Measurements from ENCODE around the gene SUCLG2.

Gene SUCLG2

DNA sequence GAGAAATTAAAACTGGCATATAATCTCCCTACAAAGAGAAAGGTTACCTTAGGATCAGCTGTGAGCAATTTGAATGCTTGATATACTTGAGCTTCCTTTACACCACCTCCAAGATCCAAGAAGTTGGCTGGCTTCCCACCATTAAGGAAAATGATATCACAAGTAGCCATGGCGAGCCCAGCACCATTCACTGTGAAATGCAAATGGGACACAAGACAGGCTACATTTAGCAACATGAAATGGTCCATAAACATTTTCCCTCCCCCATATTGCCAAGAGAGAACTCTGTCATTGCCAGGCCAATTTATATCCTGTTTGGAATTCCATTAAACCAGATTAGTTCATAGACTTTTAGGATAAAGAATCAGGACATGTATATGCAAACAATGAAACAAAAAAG is 158.7 kb downstream of the SUCLG2 start:
- DNase-seq = no peak

DNA sequence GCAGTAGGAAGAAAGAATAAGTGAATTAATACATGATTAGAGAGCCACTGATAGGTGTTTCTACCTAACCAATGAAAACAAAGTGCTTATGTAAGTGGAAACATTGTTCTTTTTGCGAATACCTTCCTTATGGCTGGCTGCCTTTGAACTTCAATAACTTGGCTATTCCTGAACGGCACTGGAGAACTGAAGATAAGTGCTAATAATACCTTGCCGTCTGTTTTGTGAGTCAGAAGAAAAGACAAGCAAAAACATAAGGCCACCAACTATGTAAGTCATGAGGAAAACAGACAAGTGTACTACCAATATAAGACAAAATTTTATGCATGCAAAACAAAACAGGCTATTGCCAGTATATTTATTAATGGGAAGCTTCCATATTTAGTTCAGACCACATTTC is 160.6 kb downstream of the SUCLG2 start:
- no peak for DNase-seq

DNA sequence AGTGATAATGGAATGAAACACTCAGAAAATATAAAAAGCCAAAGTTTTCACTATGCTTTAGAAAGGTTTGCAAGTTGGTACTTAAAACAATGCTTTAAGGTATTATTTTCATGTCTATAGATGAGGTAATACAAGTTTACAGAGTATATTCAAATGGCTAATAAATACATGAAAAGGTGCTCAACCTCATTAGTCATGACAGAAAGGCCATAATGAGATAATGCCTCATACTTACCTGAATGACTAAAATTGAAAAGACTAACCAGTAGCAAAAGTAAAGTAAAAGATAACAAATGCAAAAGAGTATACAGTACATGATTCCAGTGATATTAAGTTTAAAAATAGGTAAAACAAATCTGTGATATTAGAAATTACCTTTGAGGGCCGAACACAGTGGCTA is 163.8 kb downstream of the SUCLG2 start:
- no peak for DNase-seq

DNA sequence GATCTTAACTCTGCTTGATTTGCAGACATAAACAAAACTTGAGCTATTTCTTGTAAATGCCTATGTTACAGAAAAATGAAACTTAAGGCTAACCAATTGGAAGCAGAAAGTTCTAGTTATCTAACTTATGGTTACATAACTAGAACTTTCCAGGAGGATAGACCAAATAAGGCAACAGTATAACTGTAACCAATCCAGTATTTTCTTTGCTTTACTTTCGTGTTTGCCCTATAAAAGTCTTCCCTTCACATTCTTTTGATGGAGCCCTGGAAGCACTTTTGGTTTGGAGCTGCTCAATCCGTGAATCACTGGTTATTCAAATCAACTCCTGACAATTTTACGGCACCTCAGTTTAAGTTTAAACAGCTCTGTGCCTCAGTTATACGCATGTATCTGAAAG is 164.6 kb downstream of the SUCLG2 start:
- DNase-seq = no peak

DNA sequence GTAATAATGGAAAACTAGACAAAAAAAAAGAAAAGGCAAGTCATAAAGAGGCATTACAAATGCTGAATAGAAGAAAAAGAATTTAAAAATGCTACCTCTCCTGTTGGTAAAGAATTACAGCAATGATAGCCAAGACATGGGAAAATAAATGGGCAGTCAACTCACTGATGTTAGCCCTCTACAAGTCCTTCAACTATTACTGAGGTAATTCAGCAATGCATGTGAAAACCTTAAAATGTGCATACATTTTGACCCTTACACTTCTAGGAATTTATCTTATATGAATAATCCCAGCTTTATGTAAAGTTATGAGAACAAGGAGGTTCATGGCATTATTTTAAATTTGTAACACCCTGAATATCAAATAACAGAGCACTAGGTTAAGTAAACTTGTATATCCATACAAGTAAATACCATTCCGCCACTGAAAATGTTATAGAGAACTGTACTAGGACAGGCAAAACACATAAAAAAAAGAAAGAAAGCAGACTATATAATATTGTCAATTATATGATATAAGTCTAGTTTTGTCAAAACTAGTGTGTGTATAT is 166.8 kb downstream of the SUCLG2 start:
- DNase-seq = no peak

DNA sequence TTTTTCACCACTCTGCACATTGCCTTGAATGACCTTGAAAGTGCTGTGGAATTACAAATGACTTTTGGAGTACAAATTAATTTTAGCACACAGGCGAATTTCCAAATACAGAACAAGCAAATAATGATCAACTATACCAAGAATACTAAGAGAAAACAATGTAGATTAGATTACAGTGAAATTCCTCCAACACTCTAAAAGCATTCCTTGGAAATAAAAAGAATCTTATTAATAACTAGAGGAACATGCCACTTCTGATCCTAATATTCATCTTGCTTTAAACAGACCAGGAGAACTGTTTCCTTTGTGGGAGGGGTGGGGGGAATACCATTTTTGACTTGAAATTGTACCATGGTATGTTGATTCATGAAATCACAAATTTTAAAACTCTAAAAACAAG is 167.5 kb downstream of the SUCLG2 start:
- no peak for DNase-seq

DNA sequence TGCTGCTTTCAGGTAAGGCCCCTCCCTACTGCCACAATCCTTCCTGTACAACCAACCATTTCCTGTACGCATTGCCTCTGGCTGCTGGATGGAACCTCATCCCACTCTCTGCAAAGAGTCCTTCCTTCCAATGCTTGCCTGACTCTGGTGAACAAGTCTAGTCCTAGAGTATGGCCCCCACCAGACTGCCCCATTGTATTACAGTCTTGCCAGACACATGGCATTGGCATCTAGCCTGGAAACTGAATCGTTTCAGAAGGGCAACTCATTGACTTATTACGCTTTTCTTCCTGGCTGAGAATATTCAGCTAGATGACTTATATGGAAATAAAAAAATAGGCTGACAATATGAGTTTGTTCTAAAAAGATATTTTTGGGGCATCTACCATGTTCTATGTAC is 170.3 kb downstream of the SUCLG2 start:
- DNase-seq = no peak

DNA sequence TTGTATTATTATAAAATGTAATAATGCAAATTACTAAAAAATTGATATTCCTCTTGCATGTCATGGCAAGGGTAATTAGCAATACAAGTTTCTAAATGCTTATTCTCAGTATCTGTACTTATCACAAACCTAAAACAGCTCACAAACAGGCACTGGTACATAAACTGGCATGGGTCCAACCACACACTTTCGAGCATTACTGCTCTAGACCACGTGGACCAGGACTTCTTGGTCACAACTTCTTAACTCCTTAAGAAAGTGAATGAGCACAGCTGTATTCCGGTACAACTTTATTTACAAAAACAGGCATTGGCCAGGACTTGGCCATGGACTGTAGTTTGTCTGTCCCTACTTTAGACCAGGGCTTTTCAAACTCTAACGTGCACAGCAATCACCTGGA is 173.3 kb downstream of the SUCLG2 start:
- no peak for DNase-seq

DNA sequence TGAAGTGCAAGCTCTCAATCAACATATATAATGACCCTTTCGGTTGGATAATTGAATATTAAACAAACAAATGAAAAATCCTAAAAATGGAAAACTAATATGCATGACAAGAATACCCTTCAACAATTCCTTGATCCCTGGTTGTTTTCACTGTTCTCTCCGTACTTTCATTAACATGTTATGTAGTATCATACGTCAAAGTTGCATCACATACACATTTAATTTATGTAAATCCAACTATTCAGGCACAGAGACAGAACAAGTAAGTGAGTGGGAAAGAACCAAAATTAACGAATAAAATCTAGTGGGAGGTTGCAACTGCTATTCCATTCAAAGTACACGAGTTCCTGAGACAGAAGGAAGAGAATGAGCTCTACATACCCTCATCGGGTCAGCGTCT is 176.0 kb downstream of the SUCLG2 start:
- no peak for DNase-seq

DNA sequence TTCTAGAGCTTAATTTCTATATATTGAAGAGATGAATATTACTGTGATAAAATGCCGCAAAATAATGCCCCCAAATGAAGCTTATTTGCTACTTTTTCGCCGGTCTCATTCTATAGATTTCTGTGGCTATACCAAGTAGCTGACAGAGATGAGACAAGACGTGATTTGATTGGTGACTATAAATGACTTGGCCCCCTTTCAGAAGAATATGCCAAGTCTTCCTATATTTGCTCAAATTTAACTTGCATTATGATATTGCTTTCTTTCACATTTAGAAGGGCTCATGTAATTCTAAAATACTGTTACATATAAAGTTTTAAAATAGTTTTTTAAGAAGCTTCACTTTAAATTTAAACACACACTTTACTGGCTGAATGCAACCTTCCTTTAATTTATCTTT is 180.1 kb downstream of the SUCLG2 start:
- no peak for DNase-seq

DNA sequence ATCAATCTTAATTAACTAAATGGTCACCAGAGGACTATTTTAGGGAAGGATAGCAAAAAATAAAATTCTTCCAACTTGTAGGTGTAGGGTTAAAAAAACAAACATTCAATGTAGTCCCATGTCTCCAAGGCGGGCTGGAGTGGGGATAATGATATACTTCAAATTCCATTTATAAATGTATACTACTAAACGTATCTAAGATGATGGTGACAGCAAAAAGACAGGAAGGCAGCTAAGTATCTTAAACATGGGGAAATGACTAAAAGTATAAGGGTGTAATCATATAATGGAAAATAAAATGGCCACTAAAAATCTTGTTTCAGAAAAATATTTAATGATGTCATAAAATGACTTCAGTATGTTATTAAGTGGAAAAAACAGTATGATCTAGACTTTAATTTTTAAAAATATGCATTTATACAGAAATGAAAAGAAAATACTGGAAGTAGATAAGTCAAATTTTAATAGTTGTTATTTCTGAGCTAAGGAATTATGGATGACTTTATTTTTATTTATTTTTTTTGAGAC is 181.7 kb downstream of the SUCLG2 start:
- DNase-seq = no peak

DNA sequence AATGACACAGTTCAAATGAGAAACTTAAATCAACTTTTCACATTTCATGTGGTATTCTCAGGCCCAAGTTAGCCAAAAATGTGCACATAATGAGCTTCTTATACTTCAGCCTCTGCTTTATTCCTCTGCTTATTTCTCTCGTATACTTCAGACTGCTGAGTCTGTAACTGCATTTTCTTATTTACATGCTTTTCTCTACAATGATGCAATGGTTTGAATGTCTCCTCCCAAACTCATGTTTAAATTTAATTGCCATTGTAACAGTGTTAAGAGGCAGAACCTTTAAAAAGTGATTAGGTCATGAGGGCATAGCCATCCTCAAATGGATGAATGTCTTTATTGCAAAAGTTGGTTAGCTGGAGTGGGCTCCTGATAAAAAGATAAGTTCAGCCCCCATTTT is 184.2 kb downstream of the SUCLG2 start:
- no peak for DNase-seq

DNA sequence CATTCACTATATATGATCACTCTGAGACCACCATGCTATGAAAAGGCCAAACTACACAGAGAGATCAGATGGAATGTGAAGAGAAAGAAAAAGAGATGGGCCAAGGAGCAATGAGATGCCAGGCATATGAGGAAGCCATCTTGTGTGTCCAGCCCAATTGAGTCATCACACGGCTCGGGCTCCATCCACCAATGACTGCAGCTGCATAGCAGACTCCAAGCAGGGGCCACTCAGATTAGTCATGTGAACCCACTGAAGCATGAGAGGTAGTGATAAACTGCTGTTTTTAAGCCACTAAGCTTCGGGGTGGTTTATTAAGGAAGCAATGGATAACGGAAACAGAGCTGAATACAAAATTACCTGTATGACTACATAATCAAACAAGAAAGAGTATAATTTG is 185.9 kb downstream of the SUCLG2 start:
- no peak for DNase-seq

DNA sequence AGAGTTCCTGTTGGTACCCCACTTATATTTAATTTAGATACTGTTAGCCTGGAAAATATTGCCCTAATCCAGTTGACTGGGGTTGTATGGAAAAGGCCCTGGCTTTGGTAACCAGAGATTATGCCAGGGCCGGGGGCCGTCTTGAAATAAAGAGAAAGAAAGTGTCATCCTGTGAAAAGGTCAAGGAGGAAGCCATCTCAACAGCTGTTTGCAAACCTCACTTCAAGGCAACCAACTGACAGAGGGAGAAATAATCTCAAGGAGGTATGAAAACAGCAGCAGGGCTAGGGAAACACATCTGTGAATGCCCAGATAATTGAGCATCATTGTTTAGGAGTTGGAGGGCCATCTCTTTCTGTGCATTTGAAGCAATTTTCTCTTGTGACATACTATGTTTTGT is 190.8 kb downstream of the SUCLG2 start:
- no peak for DNase-seq

DNA sequence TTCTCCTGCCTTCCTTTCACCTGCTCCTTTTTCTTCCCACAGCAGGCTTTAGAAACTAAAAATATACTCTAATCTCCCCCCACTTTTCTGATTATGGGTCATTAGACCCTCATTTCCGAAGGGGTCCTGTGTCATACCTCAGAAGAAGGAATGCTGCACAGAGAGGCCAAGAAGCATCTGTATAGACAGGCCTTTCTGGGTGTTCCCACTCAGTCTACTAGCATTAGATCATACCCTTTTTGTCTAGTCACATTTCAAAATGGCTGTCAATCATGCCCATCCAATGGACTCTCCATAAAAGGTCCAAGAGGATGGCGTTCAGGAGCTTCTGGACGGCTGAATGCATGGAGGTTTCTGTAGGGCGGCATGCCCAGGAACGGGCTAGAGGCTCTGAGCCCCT is 192.2 kb downstream of the SUCLG2 start:
- no peak for DNase-seq

DNA sequence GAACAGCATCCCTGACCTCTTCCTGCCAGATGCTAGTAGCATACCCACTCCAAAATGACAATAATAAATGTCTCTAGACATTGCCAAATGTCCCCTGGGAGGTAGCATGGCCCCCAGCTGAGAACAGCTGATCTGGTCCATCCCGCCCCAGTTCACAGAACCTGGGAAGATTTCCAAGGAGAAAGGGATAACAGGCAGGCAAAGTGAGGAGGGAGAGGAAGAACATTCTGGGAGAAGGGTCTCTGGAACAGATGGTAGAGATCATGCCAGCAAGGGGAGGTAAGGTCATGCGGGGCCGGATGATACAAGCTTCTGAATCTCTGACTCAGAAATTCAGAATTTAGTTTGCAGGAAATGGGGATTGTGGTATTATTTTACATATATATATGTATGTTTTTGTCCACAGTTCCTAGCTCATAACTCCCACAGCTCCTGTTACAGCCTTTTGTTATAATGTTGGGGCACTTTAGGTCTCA is 192.7 kb downstream of the SUCLG2 start:
- no peak for DNase-seq

DNA sequence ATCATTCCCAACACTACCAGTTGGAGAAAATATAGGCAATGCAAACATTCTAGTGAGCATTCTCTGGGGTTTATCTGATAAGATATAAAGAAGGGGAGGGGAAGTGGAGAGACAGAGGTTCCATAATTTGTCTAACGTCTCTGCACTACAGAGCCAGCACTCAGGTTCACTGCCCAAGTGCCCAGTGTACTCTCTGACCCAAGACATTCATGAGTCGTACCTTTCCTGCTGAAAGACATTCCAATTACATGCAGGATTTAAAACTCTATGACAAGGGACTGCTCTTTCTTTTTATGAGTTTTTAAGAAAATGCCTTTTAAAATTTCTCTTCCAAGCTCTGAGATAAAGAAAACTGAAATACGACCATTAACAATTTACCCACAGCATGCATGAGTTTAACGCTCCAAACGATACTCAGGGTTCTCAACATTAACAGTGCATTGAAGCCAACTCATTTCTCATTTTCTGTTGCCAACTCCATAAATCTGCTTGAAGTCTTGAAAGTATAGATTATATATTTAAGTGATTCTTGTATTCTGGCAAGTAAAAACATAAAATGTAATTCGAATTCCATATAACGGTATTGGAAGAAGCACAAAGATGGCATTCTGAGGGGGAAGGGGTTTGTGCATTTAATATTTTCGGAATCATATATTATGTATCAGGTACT is 193.4 kb downstream of the SUCLG2 start:
- DNase-seq = no peak

DNA sequence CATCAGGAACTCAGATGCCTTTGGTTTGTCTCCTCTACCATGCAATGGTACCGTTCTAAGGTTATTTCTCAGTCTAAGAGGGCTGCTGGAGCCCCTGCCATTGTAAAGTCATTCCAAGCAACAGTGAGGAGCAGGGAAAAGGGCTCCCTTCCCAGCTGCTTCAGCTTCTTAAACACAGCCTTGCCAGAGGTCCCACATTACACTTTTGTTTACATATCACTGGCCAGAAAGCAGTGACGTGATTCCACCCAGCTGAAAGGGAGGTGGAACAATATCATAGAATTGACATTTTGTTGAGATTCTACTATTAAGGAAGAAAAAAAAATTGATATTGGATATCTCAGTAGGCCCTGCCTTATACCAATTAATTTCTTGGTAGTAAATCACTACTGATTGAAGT is 194.6 kb downstream of the SUCLG2 start:
- no peak for DNase-seq

DNA sequence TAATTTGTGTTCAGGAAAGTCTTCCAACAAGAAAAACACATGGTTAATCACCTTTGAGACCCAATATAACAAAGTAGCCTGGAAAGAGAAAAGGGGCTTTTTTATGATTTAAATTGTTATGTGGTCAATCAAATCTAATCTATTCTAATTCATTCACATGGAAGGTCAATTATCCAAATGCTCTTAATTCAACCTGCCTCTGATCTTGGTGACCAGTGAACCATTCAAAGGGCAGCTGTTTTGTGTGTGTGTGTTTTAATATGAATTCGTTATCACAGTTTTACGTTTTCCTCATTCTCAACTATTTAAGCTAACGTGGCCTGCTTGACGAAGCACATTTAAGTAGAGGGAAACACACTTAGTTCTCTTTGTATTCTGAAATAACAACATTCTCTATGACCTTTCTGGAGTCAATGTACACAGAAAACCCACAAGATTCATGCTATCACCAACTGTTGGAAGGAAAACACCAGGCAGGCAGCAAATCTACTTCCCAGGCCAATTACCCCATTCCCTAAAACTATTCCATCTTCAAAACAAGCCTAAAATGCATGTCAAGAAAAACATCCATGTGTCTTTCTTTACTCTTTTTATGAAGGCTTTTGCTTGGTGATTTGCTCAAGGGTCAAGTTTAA is 195.4 kb downstream of the SUCLG2 start:
- DNase-seq = no peak

DNA sequence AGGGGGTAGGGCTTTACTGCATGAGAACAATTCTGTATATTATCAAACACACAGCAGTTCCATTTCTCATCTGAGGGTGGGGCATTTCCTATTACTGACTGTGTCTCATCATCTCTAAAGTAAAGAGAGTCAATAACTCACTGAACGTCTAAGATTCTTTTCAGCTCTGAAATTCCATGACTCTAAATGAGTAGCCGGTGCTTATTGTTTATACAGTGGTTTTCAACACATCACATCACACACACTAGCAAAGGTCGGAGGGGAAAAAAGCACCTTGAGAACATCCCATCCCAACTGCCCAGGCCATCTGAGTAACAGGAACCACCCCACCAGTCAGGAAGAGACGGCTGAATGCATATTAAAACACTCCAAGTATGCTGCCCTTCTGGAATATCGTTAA is 196.0 kb downstream of the SUCLG2 start:
- no peak for DNase-seq

DNA sequence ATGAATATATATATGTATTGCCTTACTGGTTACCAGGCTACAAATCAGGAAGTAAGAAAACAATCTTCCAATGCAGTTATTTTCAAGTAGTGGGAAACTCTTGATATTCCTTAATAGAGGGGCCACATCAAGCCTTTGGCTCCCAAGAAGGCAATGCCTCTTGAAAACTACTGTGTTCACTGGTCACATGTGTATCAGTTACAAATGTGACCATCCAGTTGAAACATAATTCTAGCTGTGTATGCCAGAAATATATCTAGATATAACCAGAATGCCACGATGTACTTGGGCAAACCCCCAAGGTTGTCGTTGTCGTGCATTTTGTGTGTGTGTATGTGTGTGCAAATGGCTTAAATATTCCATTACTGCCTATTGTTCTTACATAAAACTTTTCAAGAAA is 200.8 kb downstream of the SUCLG2 start:
- DNase-seq = no peak

DNA sequence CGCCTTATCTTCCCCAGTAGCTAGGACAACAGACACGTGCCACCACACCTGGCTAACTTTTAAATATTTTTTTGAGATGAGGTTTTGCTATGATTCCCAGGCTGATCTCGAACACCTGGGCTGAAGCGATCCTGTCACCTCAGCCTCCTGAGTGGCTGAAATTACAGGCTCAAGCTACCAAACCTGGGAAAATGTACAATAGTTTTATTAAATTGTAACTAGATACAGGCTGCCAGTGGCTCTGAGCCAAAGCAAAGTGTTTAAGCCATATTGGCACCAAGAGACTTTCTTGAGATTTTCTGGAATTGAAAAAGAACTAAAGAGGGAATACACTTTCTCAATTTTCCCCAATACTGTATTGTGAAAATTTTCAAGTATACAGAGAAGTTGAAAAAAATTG is 204.3 kb downstream of the SUCLG2 start:
- no peak for DNase-seq

DNA sequence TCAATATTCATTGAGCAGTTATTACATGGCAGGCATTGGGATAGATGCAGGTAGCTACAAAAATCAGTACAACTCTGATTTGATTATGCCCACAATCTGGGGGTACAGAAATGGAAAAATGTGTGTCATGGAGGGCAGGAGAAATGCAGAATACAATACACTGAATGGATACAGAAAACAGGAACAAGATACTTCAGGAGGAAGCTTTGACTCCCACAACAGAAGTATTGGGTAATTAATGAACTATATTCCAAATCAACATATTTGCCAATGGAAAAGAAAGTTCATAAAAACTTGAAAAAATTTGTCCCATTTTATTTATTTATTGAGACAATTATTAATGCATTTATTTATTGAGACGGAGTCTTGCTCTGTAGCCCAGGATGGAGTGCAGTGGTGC is 207.0 kb downstream of the SUCLG2 start:
- no peak for DNase-seq

DNA sequence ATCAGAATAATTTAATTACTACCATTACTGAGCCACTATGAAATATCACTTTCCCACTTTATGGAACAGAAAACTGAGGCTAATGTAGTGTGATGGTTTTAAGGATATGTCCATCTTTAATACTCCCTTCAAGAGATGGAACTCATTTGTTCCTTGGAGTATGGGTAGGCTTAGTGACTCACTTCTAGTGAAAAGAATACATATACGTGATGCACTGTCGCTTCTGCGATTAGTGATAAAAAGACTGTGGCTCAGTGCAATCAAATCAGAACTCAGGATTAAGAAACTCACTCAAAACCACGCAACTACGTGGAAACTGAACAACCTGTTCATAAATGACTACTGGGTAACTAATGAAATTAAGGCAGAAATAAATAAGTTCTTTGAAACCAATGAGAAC is 216.6 kb downstream of the SUCLG2 start:
- DNase-seq = no peak

DNA sequence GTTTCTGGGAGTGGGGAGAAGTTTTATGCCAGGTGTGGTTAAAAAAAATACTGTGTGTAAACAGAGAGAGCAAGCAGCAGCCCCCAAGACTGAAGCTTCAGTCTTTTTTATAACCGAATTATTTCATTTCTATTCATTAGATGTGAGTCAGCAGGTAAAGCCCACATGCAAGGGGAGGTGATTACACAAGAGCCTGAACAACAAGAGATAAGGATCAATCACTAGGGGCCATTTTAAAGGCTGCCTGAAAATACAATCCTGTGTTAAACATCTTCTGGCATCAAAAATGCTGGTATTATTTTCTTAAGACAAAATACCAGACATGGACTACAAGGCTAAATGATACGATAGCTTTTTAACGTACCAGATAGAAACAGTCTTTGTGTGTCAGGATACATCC is 217.3 kb downstream of the SUCLG2 start:
- no peak for DNase-seq

Data from activated CD8-positive, alpha-beta memory T cell treated with anti-CD3 and anti-CD28 coated beads, Interleukin-2, amount 50 U/mL, for 4 hours (primary cell).